ENCODE data around the gene G6PC3. TPM values are rescaled to one million over a fixed set of nuclear protein-coding genes. Genes with fewer than 3 reads are reported as not detected.

Gene G6PC3
- total RNA-seq, 1 experiment from 2014 or later, result 105 TPM

- no peak overlapping the region for H3T11ph ChIP-seq (ENCODE audit: low read length)
- peak overlapping the region; percentile 32; the same call in 1 of the 2 replicates for H3K14ac ChIP-seq (ENCODE audit: insufficient read depth, low read length)
- no peaks in the 10 kb centered on the region for H3K79me1 ChIP-seq (ENCODE audit: insufficient read depth, low read depth, low read length, poor library complexity, severe bottlenecking)
- no peaks in the 10 kb centered on the region for H3K27me3 ChIP-seq (ENCODE audit: insufficient read depth, low read length)
- peaks cover 7% of the 10 kb centered on the region for H3K23me2 ChIP-seq (ENCODE audit: insufficient read length, low read depth, low read length, poor library complexity, severe bottlenecking)
- peak overlapping the region; percentile 5 for H3K27ac ChIP-seq (ENCODE audit: insufficient read length, low read depth, low read length)
- H3K9me3 ChIP-seq (ENCODE audit: control insufficient read depth, low read depth, low read length), result no peaks in the 10 kb centered on the region
- Mint-ChIP-seq H3K4me1 (peaks cover 12 to 30% of the 10 kb centered on the region in 2 experiments), H3K36me3 (ENCODE audit: insufficient read depth in 1 of 3, low read depth in 3 of 3) (peaks cover 11 to 15% (median 12%) of the 10 kb centered on the region in 3 experiments; a peak in 6 of 7 replicates), H3K4me3 (peak overlapping the region; percentile 62 to 85), H3K9me3 (no peaks in the 10 kb centered on the region), H3K27ac (peak overlapping the region; percentile 100; a peak in 5 of 7 replicates), H3K27me3 (ENCODE audit: low read depth) (no peaks in the 10 kb centered on the region)
- no peak overlapping the region for H3K56ac ChIP-seq (ENCODE audit: insufficient read length, low read depth, low read length)
- H2BK5ac ChIP-seq (ENCODE audit: insufficient read length, low read length), result no peak overlapping the region
- no CpG with 5 or more reads among the region's 2 CpGs for WGBS (ENCODE audit: extremely low coverage, insufficient read length, low lambda C conversion rate)
- no peak overlapping the region for H2BK12ac ChIP-seq (ENCODE audit: insufficient read length, low read depth, low read length)
- no peaks in the 10 kb centered on the region for H4K20me1 ChIP-seq (ENCODE audit: control insufficient read depth, insufficient read depth, insufficient read length)
- H2AFZ ChIP-seq (ENCODE audit: low read length), result no peak overlapping the region
- H2AK5ac ChIP-seq (ENCODE audit: insufficient read length, low read length), result no peak overlapping the region
- no peak overlapping the region for H2BK120ac ChIP-seq (ENCODE audit: low read depth, low read length, poor library complexity, severe bottlenecking)
- no peak overlapping the region for H2BK20ac ChIP-seq (ENCODE audit: low read depth, low read length, poor library complexity, severe bottlenecking)
- no peak overlapping the region for H2BK15ac ChIP-seq (ENCODE audit: low read depth, low read length)
- H3K4me2 ChIP-seq (ENCODE audit: insufficient read depth, insufficient read length, low read length), result peak overlapping the region; percentile 60
- peak overlapping the region; percentile 5 for H3K18ac ChIP-seq (ENCODE audit: insufficient read length, low read depth, low read length)
- H3K4me1 ChIP-seq (ENCODE audit: insufficient read depth, low read length), result no peaks in the 10 kb centered on the region; the same call in 1 of the 2 replicates
- no peak overlapping the region for H4K91ac ChIP-seq (ENCODE audit: insufficient read length, low read depth, low read length)
- no peak overlapping the region for H3K9ac ChIP-seq (ENCODE audit: extremely low read depth, insufficient read length, low read length)
- no peaks in the 10 kb centered on the region for H3K79me2 ChIP-seq (ENCODE audit: insufficient read depth, low read length)
- no peak overlapping the region for H4K5ac ChIP-seq (ENCODE audit: insufficient read length, low read depth, low read length)
- TF ChIP-seq, protein P1, sequence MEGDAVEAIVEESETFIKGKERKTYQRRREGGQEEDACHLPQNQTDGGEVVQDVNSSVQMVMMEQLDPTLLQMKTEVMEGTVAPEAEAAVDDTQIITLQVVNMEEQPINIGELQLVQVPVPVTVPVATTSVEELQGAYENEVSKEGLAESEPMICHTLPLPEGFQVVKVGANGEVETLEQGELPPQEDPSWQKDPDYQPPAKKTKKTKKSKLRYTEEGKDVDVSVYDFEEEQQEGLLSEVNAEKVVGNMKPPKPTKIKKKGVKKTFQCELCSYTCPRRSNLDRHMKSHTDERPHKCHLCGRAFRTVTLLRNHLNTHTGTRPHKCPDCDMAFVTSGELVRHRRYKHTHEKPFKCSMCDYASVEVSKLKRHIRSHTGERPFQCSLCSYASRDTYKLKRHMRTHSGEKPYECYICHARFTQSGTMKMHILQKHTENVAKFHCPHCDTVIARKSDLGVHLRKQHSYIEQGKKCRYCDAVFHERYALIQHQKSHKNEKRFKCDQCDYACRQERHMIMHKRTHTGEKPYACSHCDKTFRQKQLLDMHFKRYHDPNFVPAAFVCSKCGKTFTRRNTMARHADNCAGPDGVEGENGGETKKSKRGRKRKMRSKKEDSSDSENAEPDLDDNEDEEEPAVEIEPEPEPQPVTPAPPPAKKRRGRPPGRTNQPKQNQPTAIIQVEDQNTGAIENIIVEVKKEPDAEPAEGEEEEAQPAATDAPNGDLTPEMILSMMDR (conservative IDR thresholded peaks at IDR 0.05), result no peak
- no peak overlapping the region for H3K23ac ChIP-seq (ENCODE audit: insufficient read length, low read depth, low read length)
- H4K8ac ChIP-seq (replicated peaks; ENCODE audit: insufficient read length, low read depth, low read length), result no peak overlapping the region
- H3K4ac ChIP-seq (ENCODE audit: low read depth, low read length), result no peak overlapping the region; the same call in 1 of the 2 replicates
- no peak for DNase-seq
These were observed 24.8 kb downstream of the G6PC3 start for GRCh38 chr17:44095388-44095646.

All from H9 (cell line).